CD4-positive, alpha-beta T cell (primary cell): ENCODE measurements around the gene PNKD. TPM values are rescaled to one million over a fixed set of nuclear protein-coding genes. Genes with fewer than 3 reads are reported as not detected.
A peak's percentile ranks its signal among the peaks of the same experiment; 100 is the strongest.

Source experiments
- ATAC-seq: fragments of 200-7000 bp; cut with Tn5 transposase; one replicate; pipeline ENCODE4 v1.10.0; 2022; ENCODE audit warnings: mild to moderate bottlenecking; ENCODE audit not compliant: poor library complexity
- CTCF ChIA-PET: fragments of 350-600 bp; sonication (Branson Sonifier 250); formaldehyde crosslinking; loops from one replicate; lab custom pipeline; 2021; ENCODE audit warnings: antibody characterized with exemption, inconsistent platforms; lab: Charles Lee
- POLR2A ChIA-PET: fragments of 350-600 bp; sonication (Branson Sonifier 250); formaldehyde crosslinking; loops from one replicate; lab custom pipeline; 2021; ENCODE audit warnings: antibody characterized with exemption, inconsistent platforms; lab: Charles Lee
- DNase-seq, 14 experiments: peaks; one replicate each; pipeline ENCODE4 v3.0.0-alpha.2; 2013 to 2020; ENCODE audit warnings: mixed read lengths in 2 of 14
- H3K27ac ChIP-seq, 2 donors: one replicate each; pipeline versions ENCODE4 v1.5.1 to v1.7.0; 2013; ENCODE audit warnings: low read length in 2 of 2, low read depth in 1 of 2, mild to moderate bottlenecking in 1 of 2
- H3K27me3 ChIP-seq, 2 experiments: 1 replicate in 1 of 2; 2 replicates in 1 of 2; pipeline versions ENCODE4 v1.6.1 to v1.7.0; 2013; ENCODE audit warnings: low read length in 2 of 2, control low read depth in 1 of 2, mild to moderate bottlenecking in 1 of 2, moderate library complexity in 1 of 2; ENCODE audit not compliant: insufficient read depth in 2 of 2, control insufficient read depth in 1 of 2
- H3K36me3 ChIP-seq: one replicate; pipeline ENCODE4 v1.6.1; 2013; ENCODE audit warnings: low read length, control low read depth; ENCODE audit not compliant: insufficient read depth
- H3K4me1 ChIP-seq: one replicate; pipeline ENCODE4 v1.6.1; 2013; ENCODE audit warnings: low read length, control low read depth; ENCODE audit not compliant: insufficient read depth
- H3K4me3 ChIP-seq: one replicate; pipeline ENCODE4 v1.5.1; 2013; ENCODE audit warnings: mild to moderate bottlenecking, low read length, moderate library complexity
- H3K9me3 ChIP-seq, 2 experiments: 1 replicate in 1 of 2; 2 replicates in 1 of 2; pipeline versions ENCODE4 v1.6.1 to v1.7.0; 2013; ENCODE audit warnings: low read length in 2 of 2, mild to moderate bottlenecking in 2 of 2, control low read depth in 1 of 2, moderate library complexity in 1 of 2; ENCODE audit not compliant: control insufficient read depth in 1 of 2, insufficient read depth in 1 of 2
- H3K27ac Mint-ChIP-seq: one replicate; pipeline ENCODE4 v1.8.0; 2020; ENCODE audit warnings: mixed read lengths
- H3K27me3 Mint-ChIP-seq: one replicate; pipeline ENCODE4 v1.8.0; 2021; ENCODE audit warnings: mixed read lengths
- H3K36me3 Mint-ChIP-seq: one replicate; pipeline ENCODE4 v1.8.0; 2021; ENCODE audit warnings: low read depth, mixed read lengths
- H3K4me1 Mint-ChIP-seq: one replicate; pipeline ENCODE4 v1.8.0; 2021; ENCODE audit warnings: low read depth, mixed read lengths
- H3K4me3 Mint-ChIP-seq: one replicate; pipeline ENCODE4 v1.8.0; 2020; ENCODE audit warnings: mild to moderate bottlenecking, mixed read lengths
- H3K9me3 Mint-ChIP-seq: one replicate; pipeline ENCODE4 v1.8.0; 2020; ENCODE audit warnings: mixed read lengths
- CTCF ChIP-seq: fragments of 200-600 bp; IDR thresholded peaks from one replicate; pipeline ENCODE4 v1.8.0; 2022; ENCODE audit warnings: antibody characterized with exemption, mild to moderate bottlenecking
- intact Hi-C, 2 experiments: fragments of 100-400 bp; cut with DNase I in 1 of 2; cut with micrococcal nuclease in 1 of 2; formaldehyde crosslinking; loops; one replicate each; pipeline versions ENCODE4 v1.15.1 to v1.9.0; 2023 to 2025; cut with DNase I, micrococcal nuclease
- total RNA-seq, 174 experiments: library from RNA in 2 of 174; stranded (reverse) in 2 of 174; gene quantifications; one replicate each; pipeline ENCODE4 v1.2.3 and lab custom pipeline; 2021 to 2026

Gene PNKD
- total RNA-seq, 2 experiments from 2014 or later, result 9.2 to 10.6 TPM

- H3K36me3 ChIP-seq, result peaks cover 84% of the 10 kb centered on the region
- TF ChIP-seq CTCF, result no peak
- peaks cover 96% of the 10 kb centered on the region for H3K36me3 Mint-ChIP-seq
- H3K27me3 Mint-ChIP-seq, result no peaks in the 10 kb centered on the region
- H3K9me3 Mint-ChIP-seq, result no peaks in the 10 kb centered on the region
- peak overlapping the region; percentile 44 for H3K27ac Mint-ChIP-seq
- ChIA-PET POLR2A (interaction anchor here (1.2 kb wide), 1 partner anchor 16 kb away, joined by 3 read pairs; no protein-coding TSS in a partner anchor), CTCF (no interaction called here)
- peaks cover 16% of the 10 kb centered on the region for H3K4me1 Mint-ChIP-seq
- H3K27me3 ChIP-seq, result no peaks in the 10 kb centered on the region
- no peak overlapping the region for H3K4me3 ChIP-seq
- intact Hi-C loops, result no loop called here
- no peak overlapping the region for H3K4me3 Mint-ChIP-seq
- DNase-seq (no peak), ATAC-seq (no peak)
- no peaks in the 10 kb centered on the region for H3K9me3 ChIP-seq
- peaks cover 8% of the 10 kb centered on the region for H3K4me1 ChIP-seq
- H3K27ac ChIP-seq, result no peak overlapping the region
These were observed 17.6 kb upstream of the PNKD start for GRCh38 chr2:218252509-218253231.

GRCh38 chr2:218253232-218253625, 17.1 kb upstream of the PNKD start:
- Mint-ChIP-seq H3K27ac (no peak overlapping the region), H3K36me3 (peaks cover 92% of the 10 kb centered on the region), H3K4me1 (peaks cover 19% of the 10 kb centered on the region), H3K4me3 (no peak overlapping the region), H3K9me3 (no peaks in the 10 kb centered on the region), H3K27me3 (no peaks in the 10 kb centered on the region)
- H3K9me3 ChIP-seq, result no peaks in the 10 kb centered on the region
- no peak overlapping the region for H3K4me3 ChIP-seq
- ChIA-PET POLR2A (interaction anchor here (0.5 kb wide), 1 partner anchor 24 kb away, joined by 5 read pairs; no protein-coding TSS in a partner anchor), CTCF (no interaction called here)
- no peaks in the 10 kb centered on the region for H3K27me3 ChIP-seq
- intact Hi-C loops, result no loop called here
- TF ChIP-seq CTCF, result no peak
- H3K27ac ChIP-seq, result no peak overlapping the region
- ATAC-seq (no peak), DNase-seq (no peak)
- peaks cover 78% of the 10 kb centered on the region for H3K36me3 ChIP-seq
- H3K4me1 ChIP-seq, result peaks cover 13% of the 10 kb centered on the region

GRCh38 chr2:218255446-218255845, 14.9 kb upstream of the PNKD start:
- ChIA-PET POLR2A (interaction anchor here (1.1 to 2.0 kb wide), 2 partner anchors 15 to 30 kb away, joined by 3 to 6 read pairs; partner anchors contain the start of genes AAMP and PNKD), CTCF (no interaction called here)
- H3K36me3 ChIP-seq, result peaks cover 56% of the 10 kb centered on the region
- Mint-ChIP-seq H3K27me3 (no peaks in the 10 kb centered on the region), H3K4me3 (no peak overlapping the region), H3K36me3 (peaks cover 70% of the 10 kb centered on the region), H3K4me1 (peaks cover 22% of the 10 kb centered on the region), H3K27ac (peak overlapping the region; percentile 3), H3K9me3 (no peaks in the 10 kb centered on the region)
- DNase-seq, result no peak
- intact Hi-C loops, result loop anchor here in 1 of 2 experiments (5.0 kb wide), 2 partner anchors 38 to 88 kb away; partner anchors contain the start of genes ARPC2 and CXCR1
- H3K4me1 ChIP-seq, result peaks cover 22% of the 10 kb centered on the region
- no peak for ATAC-seq
- H3K4me3 ChIP-seq, result no peak overlapping the region
- TF ChIP-seq CTCF, result no peak
- H3K9me3 ChIP-seq, result no peaks in the 10 kb centered on the region
- no peaks in the 10 kb centered on the region for H3K27me3 ChIP-seq
- H3K27ac ChIP-seq, result no peak overlapping the region
